ENCODE results near the gene GFPT2.
"Not testable (repeated sequence)": the region's sequence is repeated elsewhere in the genome, so short reads cannot be mapped to it uniquely, and the experiment has no call there.

The GFPT2 gene

GRCh38 chr5:180304016-180304292 is 49.2 kb downstream of the GFPT2 start:
- in situ Hi-C loops (cut with HindIII; ENCODE audit: low sequenced_read_pairs) = no loop called here
- no peak for DNase-seq (ENCODE audit: low read depth)
- no peak overlapping the region for H3K4me3 ChIP-seq (ENCODE audit: low read depth, low read length)
- TF ChIP-seq CTCF (IDR thresholded peaks at IDR 0.05; ENCODE audit: low read depth, low read length, missing control alignments) = no peak

GRCh38 chr5:180303226-180304015 is 49.7 kb downstream of the GFPT2 start:
- no peak overlapping the region for H3K4me3 ChIP-seq (ENCODE audit: low read depth, low read length)
- in situ Hi-C loops (cut with HindIII; ENCODE audit: low sequenced_read_pairs) = no loop called here
- no peak for DNase-seq (ENCODE audit: low read depth)
- no peak for TF ChIP-seq CTCF (IDR thresholded peaks at IDR 0.05; ENCODE audit: low read depth, low read length, missing control alignments)

GRCh38 chr5:180302256-180302655 is 50.9 kb downstream of the GFPT2 start:
- TF ChIP-seq CTCF (IDR thresholded peaks at IDR 0.05; ENCODE audit: low read depth, low read length, missing control alignments) = no peak
- no peak for DNase-seq (ENCODE audit: low read depth)
- no peak overlapping the region for H3K4me3 ChIP-seq (ENCODE audit: low read depth, low read length)
- in situ Hi-C loops (cut with HindIII; ENCODE audit: low sequenced_read_pairs) = no loop called here

- DNase-seq (ENCODE audit: low read depth) = no peak
- in situ Hi-C loops (cut with HindIII; ENCODE audit: low sequenced_read_pairs) = no loop called here
- H3K4me3 ChIP-seq (ENCODE audit: low read depth, low read length) = no peak overlapping the region
- TF ChIP-seq CTCF (IDR thresholded peaks at IDR 0.05; ENCODE audit: low read depth, low read length, missing control alignments) = no peak
Observed at GRCh38 chr5:180301253-180301652, 51.9 kb downstream of the GFPT2 start.

- DNase-seq (ENCODE audit: low read depth) = no peak
- H3K4me3 ChIP-seq (ENCODE audit: low read depth, low read length) = no peak overlapping the region
- no peak for TF ChIP-seq CTCF (IDR thresholded peaks at IDR 0.05; ENCODE audit: low read depth, low read length, missing control alignments)
- in situ Hi-C loops (cut with HindIII; ENCODE audit: low sequenced_read_pairs) = no loop called here
Observed at GRCh38 chr5:180299526-180299925, 53.6 kb downstream of the GFPT2 start.

- H3K4me3 ChIP-seq (ENCODE audit: low read depth, low read length); DNase-seq (ENCODE audit: low read depth); in situ Hi-C loops (cut with HindIII; ENCODE audit: low sequenced_read_pairs): not testable (repeated sequence)
Observed at GRCh38 chr5:180299014-180299413, 54.1 kb downstream of the GFPT2 start.

- no peak for DNase-seq (ENCODE audit: low read depth)
- H3K4me3 ChIP-seq (ENCODE audit: low read depth, low read length) = no peak overlapping the region
- TF ChIP-seq CTCF (IDR thresholded peaks at IDR 0.05; ENCODE audit: low read depth, low read length, missing control alignments) = no peak
- in situ Hi-C loops (cut with HindIII; ENCODE audit: low sequenced_read_pairs) = no loop called here
Observed at GRCh38 chr5:180297587-180298282, 55.4 kb downstream of the GFPT2 start.

All from astrocyte of the cerebellum (primary cell).